GM18511 (cell line): ENCODE data around the gene ARAP1.
A peak's percentile ranks its signal among the peaks of the same experiment; 100 is the strongest.
"Not testable (repeated sequence)": the region's sequence is repeated elsewhere in the genome, so short reads cannot be mapped to it uniquely, and the experiment has no call there.

ENCODE experiments used
- ATAC-seq: cut with Tn5 transposase; IDR thresholded peaks from one replicate; pipeline ENCODE4 v1.9.1; 2021; ENCODE audit warnings: mild to moderate bottlenecking, moderate library complexity; ENCODE audit not compliant: unreplicated experiment

The ARAP1 gene

DNA sequence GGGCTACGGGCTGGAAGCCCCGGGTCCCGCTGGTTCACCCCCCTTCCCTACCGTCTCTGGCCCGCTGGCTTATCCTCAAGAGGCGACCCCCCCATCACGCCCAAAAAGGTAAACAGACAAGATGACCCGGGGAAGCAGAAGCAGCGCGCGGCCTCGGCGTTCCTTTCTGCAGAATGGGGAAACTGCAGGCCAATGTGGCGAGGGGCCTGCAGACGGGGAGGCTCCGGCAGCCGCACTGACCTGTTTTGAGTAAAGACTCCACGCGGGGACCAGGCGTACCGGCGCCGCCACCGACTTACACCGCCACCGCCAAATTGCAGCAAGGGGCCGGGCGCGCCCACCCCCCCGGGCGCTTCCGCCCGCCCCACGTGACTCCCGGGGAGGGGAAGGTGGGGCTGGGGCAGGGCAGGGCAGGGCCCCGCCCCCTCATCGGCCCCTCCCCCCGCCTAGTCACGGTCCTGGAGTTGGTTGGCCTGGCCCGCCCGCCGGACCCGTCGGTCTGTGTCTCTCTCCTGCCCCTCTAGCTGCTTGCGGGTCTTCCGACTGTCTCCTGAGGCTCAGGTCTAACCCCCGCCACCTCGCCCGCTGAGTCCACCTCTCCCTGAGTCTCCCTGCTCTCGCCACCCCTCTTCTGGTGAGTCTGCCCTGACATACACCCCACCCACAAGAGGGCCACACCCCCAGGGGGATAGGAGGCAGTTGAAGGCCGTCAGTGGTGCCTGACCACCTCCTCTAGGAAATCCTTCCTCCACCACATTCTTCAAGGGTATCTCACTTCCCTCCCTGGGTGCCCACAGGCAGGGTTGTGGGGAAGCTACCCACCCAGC lies at the start of gene ARAP1:
TSS of gene ARAP1 (minus strand) at position 321 of the 827 bp plus-strand sequence. CDS start 25,280 bp downstream, outside the sequence.
- ATAC-seq: peak; percentile 68

GRCh38 chr11:72799441-72799840 lies 47.2 kb upstream of the ARAP1 start:
- no peak for ATAC-seq

GRCh38 chr11:72798361-72798760 lies 46.2 kb upstream of the ARAP1 start:
- no peak for ATAC-seq

- ATAC-seq: peak; percentile 94
These were observed 41.5 kb upstream of the ARAP1 start, which contains the start of gene STARD10 for GRCh38 chr11:72793425-72794367. TSS of gene STARD10 (minus strand) at chr11:72794047. CDS start at chr11:72781181, 12,866 bp downstream.

DNA sequence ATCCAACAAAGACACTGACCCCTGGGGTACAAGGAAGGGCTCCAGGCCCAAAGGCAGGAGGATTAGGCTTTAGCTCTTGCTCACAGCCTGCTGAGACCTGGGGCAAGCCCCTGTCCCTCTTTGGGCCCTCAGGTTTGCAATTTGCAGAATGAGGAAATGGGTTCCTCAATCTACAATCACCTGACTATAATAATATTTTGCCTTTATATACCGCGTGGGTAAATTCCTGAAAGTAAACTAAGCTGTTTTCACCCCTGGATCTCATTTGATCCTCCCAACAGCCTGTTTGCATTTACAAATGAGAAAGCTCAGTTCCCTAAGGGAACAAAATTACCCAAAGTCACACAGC lies 40.8 kb upstream of the ARAP1 start:
- ATAC-seq: no peak

GRCh38 chr11:72792437-72793021 lies 40.3 kb upstream of the ARAP1 start:
- no peak for ATAC-seq

GRCh38 chr11:72791228-72791627 lies 39.0 kb upstream of the ARAP1 start:
- not testable (repeated sequence) for ATAC-seq

GRCh38 chr11:72789493-72790131 lies 37.4 kb upstream of the ARAP1 start:
- ATAC-seq: no peak

DNA sequence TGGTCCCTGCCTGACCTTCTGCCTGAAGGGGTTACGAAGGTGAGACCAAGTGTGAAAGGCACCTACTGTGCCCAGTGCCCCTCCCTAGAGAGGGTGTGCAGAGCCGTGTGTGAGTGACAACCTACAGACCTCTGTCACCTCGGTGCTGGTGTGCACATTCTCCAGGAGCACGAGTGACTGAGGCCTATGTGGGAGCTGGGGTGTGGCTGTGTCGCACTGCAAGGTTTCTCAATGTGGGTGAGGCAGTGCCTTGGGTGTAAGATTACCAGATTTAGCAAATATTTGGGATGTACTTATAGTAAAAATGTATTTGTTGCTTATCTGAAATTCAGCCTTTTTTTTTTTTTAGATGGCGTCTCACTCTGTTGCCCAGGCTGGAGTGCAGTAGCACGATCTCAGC lies 36.0 kb upstream of the ARAP1 start:
- no peak for ATAC-seq

GRCh38 chr11:72787216-72788104 lies 35.3 kb upstream of the ARAP1 start:
- ATAC-seq: peak; percentile 77

DNA sequence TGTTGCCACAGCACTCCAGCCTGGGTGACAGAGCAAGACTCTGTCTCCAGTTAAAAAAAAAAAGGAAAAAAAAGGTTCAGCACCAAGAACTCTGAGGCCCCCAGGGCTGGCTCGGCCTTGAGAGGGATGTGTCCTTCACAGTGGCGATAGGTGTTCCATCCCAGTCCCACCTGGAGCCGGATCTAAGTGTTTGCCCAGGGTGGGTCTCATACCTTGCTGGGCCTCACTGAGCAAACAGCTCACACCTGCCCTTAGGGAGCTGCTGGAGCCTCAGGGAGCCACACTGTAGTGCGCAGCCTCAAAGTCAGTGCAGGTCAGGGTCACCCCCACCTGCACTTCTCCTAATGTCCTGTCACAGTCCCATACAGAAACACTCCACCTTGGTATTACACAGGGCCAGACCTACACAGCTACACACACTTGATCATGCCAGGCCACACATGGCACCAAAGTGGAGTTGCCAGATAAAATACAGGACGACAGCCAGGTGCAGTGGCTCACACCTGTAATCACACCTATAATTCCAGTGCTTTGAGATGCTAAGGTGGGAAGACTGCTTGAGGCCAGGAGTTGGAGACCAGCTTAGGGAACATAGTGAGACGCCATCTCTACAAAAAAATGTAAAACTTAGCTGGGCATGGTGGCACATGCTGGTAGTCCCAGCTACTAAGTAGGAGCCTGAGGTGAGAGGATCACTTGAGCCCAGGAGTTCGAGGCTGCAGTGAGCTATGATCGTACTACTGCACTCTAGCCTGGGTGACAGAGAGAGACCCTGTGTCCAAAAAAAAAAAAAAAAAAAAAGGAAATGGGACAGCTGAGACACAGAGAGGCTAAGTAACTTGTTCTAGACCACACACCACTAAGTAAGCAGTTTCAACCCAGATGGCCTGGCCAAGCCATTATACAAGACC lies 34.4 kb upstream of the ARAP1 start:
- ATAC-seq: peak; percentile 13

- ATAC-seq: no peak
These were observed 32.5 kb upstream of the ARAP1 start for GRCh38 chr11:72784662-72785061.

DNA sequence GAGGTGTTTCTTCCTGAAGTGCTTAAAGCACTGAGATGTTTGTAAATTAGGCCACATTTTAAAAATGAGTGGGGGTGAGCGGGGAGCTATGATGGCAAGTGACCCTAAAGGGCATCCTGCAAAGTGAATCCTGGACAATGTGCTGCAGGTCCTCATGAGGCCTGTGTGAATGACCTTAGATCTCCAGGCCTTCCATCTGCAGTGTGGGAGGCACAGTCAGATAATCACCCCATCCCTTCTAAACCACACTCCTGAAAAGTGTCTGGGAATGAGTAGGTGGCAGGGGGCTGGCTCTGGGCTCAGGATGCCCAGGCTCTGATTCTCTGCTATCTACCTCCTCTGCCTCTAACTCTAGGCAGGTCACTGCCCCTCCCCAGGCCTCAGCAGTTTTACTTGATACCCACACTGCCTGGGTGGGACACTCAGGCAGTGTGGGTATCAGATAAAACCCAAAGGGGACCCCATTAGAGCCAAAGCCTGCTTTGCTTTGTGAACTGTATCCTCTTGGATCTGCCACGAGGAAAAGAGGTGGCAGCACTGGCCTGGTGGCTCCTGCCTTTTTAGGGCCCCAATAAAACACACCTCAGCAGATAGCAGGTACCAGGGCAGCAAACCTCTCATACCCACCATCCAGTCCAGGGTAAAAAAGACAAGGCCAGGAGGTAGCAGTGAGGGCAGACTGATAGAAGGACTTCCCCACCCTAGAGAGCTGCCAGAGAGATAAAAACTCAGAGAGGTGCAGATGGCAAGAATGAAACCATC lies 31.1 kb upstream of the ARAP1 start:
- no peak for ATAC-seq

- ATAC-seq: peak; percentile 28
These were observed 30.1 kb upstream of the ARAP1 start for GRCh38 chr11:72782081-72782920.

DNA sequence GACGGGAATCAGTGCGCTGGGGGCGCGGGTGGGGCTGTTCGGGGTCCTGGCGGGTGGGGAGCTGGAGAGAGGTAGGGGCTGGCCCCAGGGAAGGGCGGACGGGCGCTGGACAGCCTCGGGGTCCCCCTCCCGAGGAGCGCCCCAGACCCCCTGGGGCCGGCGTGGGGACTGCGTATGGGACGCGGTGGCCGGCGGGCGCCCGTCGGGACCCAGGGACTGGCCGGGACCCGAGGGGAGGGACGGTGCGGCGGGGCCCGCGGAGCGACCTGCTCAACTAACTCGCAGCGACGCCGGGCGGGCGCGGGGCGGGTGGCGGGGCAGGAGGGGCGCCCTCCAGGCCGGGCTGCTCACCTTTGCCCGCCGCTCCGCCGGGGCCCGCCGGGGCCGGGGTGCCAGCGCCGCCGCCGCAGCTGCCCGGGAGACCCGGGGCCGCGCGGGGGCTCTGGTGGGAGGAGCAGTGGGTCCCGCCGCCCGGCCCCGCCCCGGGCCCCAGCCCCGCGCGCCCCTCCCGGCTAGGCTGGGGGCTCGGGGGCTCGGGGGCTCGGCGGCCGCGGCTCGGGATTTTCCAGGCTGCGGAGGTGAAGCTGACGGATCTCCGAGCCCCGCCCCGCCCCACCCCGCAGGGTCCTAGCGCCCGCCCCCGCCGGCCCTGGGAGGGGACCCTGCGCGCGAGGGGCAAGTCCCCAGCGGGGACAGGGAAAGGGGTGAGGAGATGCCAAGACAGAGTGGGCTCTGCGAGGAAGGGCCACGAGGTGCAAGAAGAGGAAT lies 29.3 kb upstream of the ARAP1 start:
- ATAC-seq: peak; percentile 72

DNA sequence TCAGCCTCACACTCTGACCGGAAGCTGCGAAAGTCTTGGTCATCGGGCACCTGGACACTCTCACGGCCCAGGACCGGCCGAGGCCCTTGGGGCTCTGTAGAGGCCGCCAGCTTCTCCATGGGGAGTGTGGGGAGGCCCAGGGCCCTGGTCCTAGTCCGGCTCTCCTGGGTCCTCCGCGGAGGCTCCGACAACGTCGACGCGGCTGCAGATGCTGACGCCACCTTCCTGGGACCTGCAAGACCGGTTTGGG lies 28.8 kb upstream of the ARAP1 start:
- no peak for ATAC-seq
